NCI-H146 treated with DMSO at 0.1 percent for 48 hours (cell line): ENCODE results near the gene GFY.
"Not testable (repeated sequence)": the region's sequence is repeated elsewhere in the genome, so short reads cannot be mapped to it uniquely, and the experiment has no call there.

ENCODE experiments used
- DNase-seq: peaks from one replicate; lab custom pipeline; 2025; ENCODE audit not compliant: unreplicated experiment; lab: John Stamatoyannopoulos, UW

Gene GFY

GRCh38 chr19:49442771-49443365 lies 17.7 kb downstream of the GFY start:
- DNase-seq: peak; percentile 83

- peak; percentile 95 for DNase-seq
These were observed 18.3 kb downstream of the GFY start for GRCh38 chr19:49443366-49444099.

GRCh38 chr19:49444100-49444700 lies 19.0 kb downstream of the GFY start:
- DNase-seq: not testable (repeated sequence)

GRCh38 chr19:49445997-49446396 lies 20.8 kb downstream of the GFY start:
- DNase-seq: no peak

- DNase-seq: no peak
These were observed 22.6 kb downstream of the GFY start for GRCh38 chr19:49447485-49448431.

GRCh38 chr19:49448432-49448786 lies 23.2 kb downstream of the GFY start:
- no peak for DNase-seq

- DNase-seq: no peak
These were observed 25.2 kb downstream of the GFY start for GRCh38 chr19:49450405-49450804.

- DNase-seq: peak; percentile 100
These were observed 26.4 kb downstream of the GFY start, which contains the start of gene PIH1D1 for GRCh38 chr19:49451430-49452181. Gene PIH1D1, minus strand, starts transcription at chr19:49451814. Its CDS starts 240 bp downstream, at chr19:49451574.

- peak; percentile 98 for DNase-seq
These were observed 28.0 kb downstream of the GFY start, which contains the start of gene ALDH16A1 for GRCh38 chr19:49453013-49453756. Gene ALDH16A1, plus strand, starts transcription at chr19:49453225. Its CDS starts 107 bp downstream, at chr19:49453332.

- no peak for DNase-seq
These were observed 28.6 kb downstream of the GFY start for GRCh38 chr19:49453757-49454240.

- no peak for DNase-seq
These were observed 30.6 kb downstream of the GFY start for GRCh38 chr19:49455773-49456172.

- no peak for DNase-seq
These were observed 31.1 kb downstream of the GFY start for GRCh38 chr19:49456326-49456725.

- DNase-seq: no peak
These were observed 33.3 kb downstream of the GFY start for GRCh38 chr19:49458567-49458903.

- DNase-seq: no peak
These were observed 34.2 kb downstream of the GFY start for GRCh38 chr19:49459388-49459787.

GRCh38 chr19:49461130-49461529 lies 35.9 kb downstream of the GFY start:
- not testable (repeated sequence) for DNase-seq

GRCh38 chr19:49461656-49462055 lies 36.5 kb downstream of the GFY start:
- DNase-seq: no peak

GRCh38 chr19:49462492-49462891 lies 37.3 kb downstream of the GFY start:
- DNase-seq: no peak

- no peak for DNase-seq
These were observed 39.0 kb downstream of the GFY start for GRCh38 chr19:49463960-49464740.

GRCh38 chr19:49465371-49465770 lies 40.2 kb downstream of the GFY start:
- DNase-seq: no peak
